ENCODE measurements around the gene CYP2J2.
"Not testable (repeated sequence)": the region's sequence is repeated elsewhere in the genome, so short reads cannot be mapped to it uniquely, and the experiment has no call there.

Gene CYP2J2

DNA sequence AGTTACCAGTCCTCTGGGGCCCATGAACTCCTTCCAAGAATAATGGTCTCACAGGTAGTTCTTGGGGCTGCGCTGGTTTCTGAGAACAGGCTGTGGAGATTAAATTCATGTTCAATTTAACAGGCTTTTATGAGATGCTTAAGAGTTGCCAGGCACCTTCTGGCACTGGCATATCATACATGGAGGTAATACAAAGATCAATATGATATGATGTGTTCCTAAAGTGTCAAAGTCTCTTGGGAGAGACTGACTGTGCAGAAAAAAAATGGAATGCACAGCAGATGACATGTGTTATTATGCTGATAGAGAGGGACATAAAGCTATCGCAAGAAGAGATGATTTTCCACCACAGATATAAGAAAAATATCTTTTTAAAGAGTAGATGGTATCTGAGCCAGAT is 6.8 kb downstream of the CYP2J2 start:
- no peak for DNase-seq

DNA sequence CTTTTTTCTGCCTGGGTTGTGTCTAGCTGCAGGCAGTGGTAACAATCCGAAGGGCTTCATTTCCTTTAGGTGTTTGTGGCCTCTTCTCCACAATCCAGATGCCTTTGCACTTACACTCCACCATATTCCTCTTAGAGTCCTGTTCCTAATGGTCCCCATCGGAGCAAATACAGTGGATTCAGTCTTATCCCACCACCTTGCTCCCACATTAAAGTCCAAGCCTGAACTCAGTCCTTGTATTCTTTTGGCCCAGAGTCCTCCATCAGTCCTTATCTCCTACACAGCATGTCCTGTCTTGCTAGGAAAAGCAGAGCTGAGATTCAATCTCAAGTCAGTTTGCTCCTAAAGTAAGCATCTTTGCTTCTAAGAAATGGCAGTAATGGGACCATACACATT is 8.8 kb downstream of the CYP2J2 start:
- DNase-seq = no peak

DNA sequence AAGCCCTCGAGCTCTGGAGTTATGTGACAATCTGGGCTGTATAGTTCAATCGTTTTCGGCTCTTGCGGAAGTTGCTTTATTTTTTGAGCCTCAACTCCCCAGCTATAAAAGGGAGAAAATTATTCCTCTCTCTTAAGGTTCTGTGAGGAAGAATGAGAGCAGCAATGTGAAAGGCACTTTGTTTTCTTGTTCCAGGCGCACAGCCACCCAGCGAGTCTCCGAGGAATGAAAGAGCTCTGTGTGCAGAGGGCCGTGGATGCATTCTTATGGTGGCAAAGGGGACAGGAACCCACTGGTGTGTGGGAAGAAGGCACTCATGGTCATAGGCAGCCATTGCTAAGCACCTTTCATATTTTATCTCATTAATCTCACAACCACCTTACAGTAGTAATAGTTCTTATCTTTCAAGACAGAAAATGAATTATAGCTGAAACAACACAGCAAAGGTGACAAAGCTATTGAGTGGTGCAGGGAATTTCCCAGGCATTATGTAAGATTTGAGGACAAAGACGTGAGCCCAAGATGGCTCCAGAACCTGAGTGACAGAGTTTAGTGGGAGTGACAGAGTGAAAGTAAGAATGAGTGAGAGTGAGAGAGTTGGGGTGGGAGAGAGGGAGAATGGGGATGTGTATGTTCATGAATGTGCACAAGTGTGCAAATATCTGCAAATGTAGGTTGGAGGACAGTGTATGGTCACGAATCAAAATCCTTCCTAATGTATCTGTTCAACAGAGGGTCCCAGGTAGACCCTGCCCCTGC is 9.4 kb downstream of the CYP2J2 start:
- DNase-seq = no peak

DNA sequence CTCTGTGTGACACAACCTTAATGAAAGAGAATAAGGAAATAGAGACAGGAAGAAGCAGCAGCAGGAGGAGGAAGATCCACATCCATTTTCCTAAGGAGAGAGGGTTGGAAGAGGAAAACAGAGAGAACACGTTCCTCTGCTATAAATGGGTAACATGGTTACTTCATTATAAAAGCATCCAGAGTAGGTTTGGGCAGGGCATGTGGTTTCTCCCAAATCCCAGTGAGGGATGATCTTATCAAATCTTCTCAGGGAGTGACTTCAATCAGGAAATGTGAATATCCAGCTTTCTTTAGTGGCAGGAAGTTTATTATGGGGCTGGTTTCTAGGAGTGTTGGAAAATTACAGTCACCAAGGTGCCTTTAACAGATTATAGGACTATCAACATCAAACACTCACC is 11.1 kb downstream of the CYP2J2 start:
- no peak for DNase-seq

DNA sequence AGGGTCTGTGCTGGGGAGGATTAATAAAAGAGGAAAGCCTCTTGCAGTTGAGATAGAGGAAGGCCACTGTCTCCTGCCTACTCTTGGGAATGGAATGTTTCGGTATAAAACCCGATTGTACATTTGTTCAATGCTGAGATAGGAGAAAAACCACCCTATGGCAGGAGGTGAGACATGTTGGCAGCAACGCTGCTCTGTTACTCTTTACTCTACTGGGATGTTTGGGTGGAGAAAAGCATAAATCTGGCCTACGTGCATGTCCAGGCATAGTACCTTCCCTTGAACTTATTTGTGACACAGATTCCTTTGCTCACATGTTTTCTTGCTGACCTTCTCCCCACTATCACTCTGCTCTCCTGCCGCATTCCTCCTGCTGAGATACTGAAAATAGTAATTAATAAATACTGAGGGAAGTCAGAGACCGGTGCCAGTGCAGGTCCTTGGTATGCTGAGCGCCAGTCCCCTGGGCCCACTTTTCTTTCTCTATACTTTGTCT is 11.7 kb downstream of the CYP2J2 start:
- not testable (repeated sequence) for DNase-seq

DNA sequence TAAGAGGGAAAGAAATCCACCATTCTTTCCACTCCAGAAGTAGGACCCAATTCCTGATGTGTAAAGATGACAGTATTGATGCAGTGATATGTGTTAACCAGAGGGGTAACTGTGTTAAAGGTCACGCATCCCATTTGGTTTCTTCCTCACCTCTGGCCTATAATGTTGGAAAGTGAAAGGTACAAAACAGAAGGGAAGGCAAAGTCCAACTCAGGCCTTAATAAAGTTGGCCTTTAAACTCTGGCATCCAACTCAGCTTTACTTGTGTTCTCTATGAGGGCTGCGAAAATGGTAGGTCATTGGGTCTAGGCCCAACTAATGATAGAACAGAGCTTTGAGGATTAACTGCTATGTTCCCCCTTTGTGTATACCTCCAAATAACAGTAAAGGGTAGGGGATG is 17.9 kb downstream of the CYP2J2 start:
- DNase-seq = no peak

DNA sequence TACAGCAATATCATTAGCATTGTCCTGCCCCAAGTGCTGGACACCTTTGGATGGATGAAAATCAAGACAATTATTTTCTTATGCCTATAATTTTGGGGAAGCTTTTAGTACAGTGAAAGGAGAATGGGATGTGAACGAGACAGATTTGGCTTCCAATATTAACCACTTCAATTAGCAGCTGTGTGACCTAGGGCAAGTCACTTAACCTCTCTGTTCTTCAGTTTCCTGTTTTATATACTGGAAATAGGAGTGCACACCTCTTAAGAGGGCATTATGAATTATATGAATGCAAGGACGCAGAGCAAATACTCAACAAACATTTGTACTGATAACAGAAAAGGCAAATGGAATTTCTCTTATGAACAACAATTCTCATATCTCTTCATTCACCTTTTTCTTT is 18.5 kb downstream of the CYP2J2 start:
- no peak for DNase-seq

DNA sequence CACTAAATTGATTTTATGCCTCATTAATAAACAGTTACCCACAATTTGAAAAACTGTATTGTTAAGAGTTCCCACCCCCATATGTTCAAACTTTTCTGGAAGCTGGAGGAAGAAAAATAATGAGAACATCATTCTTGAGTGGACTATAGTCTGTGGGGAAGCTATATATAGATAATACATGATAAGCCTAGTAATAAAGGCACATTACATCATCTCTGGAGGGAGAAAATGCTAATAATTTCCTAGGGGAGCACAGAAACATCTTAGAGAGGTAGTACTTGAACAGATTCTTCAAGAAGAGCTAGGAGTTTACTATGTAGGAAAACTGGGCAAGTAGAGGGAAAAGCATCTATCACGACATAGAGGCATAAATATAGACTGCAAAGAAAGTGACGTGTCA is 19.6 kb downstream of the CYP2J2 start:
- DNase-seq = no peak

DNA sequence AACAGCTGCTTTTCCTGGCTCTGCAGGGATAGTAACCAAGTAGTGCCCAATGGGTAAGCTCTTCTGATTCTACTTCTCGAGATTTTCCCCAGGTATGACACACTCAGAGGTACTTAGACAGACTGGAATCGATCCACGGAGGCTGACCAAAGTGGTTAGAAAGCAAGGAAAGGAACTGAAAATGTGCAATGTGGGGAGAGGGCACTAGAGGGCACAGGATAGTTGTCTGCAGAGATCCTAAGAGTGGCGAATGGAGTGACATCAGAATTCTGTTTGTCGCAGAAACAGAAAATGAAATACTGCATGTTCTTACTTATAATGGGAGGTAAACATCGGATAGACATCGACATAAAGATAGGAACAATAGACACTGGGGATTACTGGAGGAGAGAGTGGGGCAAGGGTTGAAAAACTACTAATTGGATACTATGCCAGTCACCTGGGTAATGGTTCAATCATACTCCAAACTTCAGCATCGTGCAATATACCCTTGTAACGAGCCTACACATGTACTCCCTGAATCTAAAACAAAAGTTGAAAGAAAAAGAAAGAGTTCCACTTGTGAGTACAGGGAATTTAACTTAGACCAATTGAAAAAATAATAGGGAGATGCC is 23.3 kb downstream of the CYP2J2 start:
- peak; percentile 9 for DNase-seq

DNA sequence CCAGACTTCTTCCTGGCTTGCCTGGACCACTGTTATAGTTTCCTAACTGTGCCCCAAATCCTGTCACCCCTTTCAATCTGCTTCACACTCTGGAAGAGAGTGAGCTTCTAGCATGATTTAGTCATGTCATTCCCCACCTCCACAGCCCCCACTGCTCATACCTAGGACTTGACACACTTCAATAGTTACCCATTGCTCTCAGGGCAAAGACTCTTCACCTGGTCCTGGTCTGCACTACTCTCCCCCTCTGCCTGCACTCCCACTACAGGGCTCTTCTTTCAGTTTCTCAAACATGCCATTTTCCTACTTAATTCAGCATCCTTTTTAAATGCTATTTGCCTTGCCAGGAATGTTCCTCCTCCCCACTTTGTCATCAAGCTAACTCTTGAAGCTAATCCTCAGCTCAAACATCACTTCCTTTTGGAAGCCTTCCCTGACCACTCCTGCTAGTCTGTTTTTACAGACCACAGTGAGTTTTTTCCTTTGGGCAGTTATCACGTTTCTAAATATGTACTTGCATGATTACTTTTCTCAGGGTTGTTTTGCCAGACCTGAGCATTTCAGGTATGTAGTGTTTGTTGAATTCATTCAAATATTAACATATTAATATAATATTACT is 24.7 kb downstream of the CYP2J2 start:
- DNase-seq = no peak

DNA sequence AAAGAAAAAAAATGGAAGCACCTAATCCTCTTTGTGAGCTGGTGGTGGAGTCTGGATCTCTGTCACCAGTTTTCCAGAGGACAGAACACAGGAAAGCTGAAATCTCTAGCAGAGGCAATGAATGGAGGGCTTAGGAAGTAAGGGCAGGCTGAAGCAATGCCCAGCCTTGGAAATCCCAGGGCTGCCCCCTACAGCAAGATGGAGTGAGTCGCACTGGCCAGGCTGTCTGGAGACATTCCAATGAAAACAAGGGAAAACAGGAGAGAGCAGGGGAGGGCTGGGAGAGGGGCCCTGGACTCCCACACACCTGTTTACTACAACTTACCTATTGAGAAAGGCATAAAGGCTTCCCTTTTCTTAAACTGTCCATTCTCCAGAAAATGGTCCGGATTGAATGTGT is 25.9 kb downstream of the CYP2J2 start:
- no peak for DNase-seq

DNA sequence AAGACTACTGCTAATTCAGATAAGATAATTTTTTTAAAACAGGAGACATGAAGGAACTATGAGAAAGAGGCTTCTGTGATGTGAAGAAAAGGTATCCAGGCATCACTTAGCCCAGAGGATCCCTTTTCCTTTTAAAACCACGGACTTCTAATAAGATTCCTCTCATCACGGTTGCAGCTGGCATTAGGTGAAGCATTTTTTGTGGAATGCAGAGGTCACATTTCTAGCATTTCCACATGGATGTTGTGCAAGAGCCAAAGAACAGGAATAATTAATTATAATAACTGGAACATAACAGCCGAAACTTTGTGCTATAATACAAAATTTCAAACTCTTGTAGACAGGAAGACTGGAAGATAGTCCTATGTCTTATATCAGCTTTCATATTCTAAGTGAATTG is 27.6 kb downstream of the CYP2J2 start:
- DNase-seq = no peak

DNA sequence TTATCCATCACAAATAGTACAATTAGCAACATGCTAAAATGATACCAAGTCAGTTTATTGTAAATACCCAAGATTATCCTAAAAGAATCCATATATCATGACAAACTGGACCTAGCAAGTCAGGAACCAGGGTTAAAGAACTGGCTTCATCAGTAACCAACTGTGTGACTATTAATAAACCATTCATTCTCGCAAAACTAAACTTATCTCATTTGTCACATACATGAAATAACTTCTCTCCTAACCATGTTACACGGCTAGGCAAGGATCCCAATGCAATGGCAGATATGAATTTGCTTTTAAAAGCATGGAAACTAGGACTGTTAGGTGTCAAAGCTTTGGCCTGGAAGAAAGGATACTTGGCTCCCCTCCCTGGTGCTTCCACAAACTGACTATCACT is 29.4 kb downstream of the CYP2J2 start:
- no peak for DNase-seq

DNA sequence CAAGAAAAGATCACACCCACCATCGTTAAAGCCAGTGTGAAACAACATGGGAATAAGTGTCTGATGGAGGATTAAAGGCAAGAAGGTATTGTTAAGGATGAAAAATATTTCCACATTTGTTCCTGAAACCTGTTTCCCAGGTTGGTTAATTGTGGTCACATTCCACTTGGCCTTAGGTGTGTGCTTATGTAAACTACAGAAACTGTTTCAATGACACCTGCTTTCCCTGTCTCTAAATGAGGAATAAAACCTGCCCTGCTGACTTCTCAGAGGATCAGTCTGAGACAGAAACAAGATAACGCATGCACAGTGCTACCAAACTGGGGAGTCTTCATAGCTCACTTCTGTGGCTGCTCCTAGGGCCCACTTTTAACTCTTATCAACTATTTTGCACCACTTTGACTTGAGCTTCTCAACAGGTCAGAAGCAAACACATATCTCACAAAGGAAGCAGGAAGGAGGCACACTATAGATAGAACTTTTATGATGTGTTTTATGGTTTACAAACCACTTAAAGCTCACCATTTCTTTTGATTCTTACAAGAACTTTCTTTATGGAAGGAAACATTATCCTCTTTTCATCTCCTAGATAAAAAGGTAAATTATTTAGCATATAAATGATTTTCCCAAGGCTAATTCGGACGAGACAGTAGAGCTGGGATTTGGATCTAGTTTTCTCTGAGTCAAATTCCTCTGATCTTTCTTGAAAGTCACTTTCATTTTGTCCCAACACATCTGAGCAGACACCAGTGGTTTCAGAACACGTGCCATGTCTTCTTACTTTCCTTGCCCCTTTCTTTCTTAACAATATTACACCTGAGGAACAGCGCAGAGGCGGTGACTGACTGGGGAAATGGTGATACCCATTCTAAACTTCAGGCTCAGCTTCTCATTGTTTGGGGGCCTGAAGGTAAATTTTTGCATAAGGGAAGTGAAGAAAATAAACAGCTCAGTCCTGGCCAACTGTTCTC is 33.4 kb downstream of the CYP2J2 start:
- DNase-seq = no peak

DNA sequence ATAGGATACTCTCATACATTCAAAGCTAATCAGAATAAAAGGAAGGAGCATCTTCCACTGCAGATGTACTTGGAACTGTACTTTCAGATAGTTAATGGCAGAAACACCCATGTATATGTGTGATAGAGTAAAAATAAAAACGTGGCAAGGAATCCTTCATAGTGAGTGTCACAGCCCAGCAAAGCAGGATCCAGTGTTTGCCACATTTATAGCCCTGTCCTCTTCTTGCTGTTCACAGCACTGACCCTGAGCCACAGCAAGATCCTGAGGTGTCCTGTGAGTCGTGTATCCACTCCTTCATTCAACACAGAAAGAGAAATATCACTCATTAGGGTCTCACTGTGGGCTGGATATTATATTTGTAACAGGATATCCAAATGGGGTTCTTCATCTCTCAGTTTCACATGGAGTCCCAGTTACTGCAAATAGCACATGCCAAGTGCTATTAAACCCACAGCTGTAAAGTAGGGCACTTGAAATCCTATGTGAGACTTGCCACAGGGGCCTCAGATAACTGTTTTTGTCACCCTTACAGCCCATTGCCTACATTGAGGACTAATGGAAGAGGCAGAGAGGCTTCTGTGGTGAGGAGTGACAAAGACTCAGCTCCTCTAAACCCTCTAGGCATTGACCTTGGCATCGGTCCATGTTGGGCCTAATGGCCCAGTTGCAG is 41.3 kb downstream of the CYP2J2 start:
- DNase-seq = no peak

DNA sequence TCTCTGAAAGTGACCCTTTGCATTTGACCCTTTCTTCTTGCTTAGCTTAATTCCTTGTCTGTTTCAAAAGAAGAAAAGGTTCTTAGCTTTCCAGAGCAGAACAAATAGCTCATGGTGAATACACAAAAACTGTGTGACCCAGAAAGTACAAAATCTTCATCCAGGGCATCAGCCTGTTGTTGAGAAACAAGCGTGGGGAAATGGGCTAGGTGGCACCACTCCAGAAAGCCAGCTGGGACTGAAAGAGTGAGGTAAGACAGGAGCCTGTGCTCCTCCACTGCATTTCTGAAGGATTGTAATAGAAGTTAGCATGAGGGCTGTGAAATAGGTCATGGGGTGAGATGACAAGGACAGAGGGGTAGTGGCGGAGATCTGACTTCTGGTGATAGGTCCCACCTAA is 45.8 kb downstream of the CYP2J2 start:
- DNase-seq = no peak

DNA sequence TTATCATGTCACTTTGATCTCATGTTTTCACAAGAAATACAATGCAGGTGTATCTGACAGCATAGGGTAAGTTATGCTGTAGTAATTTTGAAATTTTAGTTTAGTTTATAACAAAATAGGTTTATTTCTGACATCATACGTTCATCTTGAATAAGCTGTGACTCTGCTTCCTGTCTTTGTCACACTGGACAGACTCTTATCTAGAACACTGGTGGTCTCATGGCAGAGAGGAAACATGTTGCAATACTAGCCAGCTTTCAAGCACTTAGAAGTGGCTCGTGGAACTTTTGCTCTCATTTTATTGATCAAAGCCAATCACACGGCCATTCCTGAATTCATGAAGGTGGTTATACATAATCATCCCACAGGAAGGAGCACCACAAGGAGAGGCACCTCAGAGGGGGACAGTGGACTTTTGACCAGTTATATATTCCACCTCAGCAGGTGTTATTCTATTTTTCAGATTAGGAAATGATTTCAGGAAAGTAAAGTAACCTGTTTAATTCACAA is 46.5 kb downstream of the CYP2J2 start:
- no peak for DNase-seq

DNA sequence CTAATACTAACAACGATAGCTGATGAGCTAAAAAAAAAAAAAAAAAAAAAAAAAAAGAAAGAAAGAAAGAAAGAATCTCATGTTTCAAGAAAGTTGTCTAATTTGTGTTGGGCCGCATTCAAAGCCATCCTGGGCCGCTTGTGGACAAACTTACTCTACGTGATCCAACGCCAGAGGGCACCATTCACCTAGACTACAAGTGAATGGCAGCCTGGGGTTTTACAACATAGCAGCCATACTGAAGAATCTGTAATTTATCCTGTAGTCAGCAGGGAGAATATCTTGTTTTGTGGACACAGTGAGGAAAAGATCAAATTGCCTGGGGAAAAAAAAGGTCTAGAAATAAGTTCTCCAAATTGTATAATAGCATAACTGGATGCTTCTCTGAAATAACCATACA is 47.0 kb downstream of the CYP2J2 start:
- DNase-seq = peak; percentile 1

DNA sequence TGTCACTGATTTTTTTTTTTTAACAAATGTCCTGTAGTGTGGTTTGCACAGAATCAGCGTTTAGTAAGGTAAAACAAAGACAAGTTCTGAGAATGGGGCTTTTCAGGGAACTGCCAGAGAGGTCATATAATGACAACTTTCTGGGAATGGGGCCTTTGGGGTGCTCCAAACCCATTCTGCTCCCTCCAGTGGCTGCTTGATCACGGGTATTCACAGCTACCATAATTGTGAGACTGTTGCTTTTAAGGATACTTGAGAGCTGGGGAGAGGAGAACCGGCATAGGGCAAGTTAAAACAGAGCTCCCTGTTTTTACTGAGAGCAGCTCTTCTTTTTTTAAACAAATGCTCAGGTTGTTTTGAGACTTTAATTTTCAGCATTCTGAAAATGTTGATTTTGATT is 48.2 kb downstream of the CYP2J2 start:
- DNase-seq = no peak

DNA sequence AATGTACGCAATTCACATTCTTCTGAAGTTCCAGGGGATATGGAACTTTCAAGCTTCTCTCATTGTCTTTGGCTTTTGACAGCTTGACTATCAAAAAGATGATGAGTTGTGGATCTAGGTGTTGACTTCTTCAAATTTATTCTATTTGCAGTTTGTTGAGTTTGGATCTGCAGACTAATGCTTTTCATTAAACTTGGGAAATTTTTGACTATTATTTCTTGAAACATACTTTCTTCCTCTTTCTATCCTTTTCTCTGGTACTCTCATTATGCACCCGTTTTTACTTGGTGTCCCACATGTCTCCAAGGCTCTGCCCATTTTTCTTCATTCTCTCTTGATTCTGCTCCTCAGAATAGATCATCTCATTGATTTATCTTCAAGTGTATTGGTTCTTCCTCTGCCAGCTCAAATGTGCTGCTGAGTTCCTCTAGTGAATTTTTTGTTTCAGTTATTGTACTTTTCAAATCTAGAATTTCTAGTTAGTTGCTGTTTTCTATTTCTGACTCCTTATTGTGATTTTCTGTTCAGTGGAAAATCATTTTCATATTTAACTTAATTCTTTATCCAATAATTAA is 49.4 kb downstream of the CYP2J2 start:
- no peak for DNase-seq

DNA sequence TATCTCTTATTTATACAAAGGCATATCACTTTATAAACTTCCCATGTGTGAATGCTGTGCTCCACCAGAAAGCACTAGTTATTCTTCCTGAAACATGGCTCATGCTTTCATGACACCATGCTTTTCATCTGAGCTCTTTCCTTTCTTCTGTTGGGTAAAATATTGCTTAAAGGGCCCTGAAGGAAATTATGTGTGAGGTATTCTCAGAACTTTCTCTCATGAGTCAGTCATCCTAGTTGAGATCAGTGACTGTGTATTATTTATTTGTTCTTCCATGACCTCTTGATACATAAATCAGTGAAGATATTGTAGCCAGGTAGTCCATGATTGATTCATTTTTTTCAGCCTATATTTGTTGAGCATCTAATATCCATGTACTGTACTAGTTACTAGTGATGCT is 54.8 kb downstream of the CYP2J2 start:
- DNase-seq = no peak

DNA sequence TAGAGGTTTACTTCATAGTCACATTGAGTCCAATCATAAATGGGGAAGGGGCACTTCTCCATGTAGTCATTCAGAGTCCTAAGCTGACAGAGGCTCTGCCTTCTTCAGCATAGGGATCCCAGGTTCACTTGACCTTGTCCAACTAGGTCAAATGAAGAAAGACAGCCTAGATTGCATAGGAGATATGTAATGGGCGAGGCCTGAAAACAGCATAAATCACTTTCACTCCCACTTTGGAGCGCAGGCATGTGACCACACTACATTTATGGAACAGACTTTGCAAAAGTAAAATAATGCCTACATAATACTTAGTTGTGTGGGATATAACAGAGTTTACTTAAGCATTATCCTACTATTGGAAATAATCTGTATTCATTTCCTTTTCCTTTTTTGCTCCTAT is 60.1 kb downstream of the CYP2J2 start:
- no peak for DNase-seq

Data from SHP77 treated with DMSO at 0.1 percent for 48 hours (cell line).